Measurements from ENCODE around the gene GRID2IP. TPM values are rescaled to one million over a fixed set of nuclear protein-coding genes. Genes with fewer than 3 reads are reported as not detected.
A peak's percentile ranks its signal among the peaks of the same experiment; 100 is the strongest.

The GRID2IP gene
- total RNA-seq, 1 experiment from 2014 or later = 3.0 TPM

DNA sequence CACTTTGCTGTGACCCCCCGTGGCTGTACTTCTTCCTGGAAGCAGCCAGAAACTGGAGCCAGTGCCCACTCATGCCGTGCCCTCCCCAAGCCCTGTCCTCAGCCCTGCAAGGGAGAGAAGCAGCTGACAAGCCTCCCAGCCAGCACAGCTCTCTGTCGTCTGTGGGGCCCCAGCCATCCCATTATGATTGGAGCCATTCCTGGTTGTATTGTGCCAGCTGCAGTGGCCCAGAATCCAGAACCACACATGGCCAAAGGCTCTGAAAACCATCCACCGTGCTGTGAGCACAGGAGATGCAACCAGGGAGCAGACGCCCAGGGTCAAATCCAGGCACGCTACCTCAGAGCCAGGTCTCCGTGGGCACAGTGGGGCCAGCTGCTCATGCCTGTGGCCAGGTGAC is 18.7 kb downstream of the GRID2IP start (continued):
- TF ChIP-seq, protein P1, sequence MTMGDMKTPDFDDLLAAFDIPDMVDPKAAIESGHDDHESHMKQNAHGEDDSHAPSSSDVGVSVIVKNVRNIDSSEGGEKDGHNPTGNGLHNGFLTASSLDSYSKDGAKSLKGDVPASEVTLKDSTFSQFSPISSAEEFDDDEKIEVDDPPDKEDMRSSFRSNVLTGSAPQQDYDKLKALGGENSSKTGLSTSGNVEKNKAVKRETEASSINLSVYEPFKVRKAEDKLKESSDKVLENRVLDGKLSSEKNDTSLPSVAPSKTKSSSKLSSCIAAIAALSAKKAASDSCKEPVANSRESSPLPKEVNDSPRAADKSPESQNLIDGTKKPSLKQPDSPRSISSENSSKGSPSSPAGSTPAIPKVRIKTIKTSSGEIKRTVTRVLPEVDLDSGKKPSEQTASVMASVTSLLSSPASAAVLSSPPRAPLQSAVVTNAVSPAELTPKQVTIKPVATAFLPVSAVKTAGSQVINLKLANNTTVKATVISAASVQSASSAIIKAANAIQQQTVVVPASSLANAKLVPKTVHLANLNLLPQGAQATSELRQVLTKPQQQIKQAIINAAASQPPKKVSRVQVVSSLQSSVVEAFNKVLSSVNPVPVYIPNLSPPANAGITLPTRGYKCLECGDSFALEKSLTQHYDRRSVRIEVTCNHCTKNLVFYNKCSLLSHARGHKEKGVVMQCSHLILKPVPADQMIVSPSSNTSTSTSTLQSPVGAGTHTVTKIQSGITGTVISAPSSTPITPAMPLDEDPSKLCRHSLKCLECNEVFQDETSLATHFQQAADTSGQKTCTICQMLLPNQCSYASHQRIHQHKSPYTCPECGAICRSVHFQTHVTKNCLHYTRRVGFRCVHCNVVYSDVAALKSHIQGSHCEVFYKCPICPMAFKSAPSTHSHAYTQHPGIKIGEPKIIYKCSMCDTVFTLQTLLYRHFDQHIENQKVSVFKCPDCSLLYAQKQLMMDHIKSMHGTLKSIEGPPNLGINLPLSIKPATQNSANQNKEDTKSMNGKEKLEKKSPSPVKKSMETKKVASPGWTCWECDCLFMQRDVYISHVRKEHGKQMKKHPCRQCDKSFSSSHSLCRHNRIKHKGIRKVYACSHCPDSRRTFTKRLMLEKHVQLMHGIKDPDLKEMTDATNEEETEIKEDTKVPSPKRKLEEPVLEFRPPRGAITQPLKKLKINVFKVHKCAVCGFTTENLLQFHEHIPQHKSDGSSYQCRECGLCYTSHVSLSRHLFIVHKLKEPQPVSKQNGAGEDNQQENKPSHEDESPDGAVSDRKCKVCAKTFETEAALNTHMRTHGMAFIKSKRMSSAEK (CRISPR knock-in tag; IDR thresholded peaks at IDR 0.05; ENCODE audit: borderline replicate concordance) = no peak
- TF ChIP-seq, protein P2, sequence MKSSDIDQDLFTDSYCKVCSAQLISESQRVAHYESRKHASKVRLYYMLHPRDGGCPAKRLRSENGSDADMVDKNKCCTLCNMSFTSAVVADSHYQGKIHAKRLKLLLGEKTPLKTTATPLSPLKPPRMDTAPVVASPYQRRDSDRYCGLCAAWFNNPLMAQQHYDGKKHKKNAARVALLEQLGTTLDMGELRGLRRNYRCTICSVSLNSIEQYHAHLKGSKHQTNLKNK (CRISPR knock-in tag; IDR thresholded peaks at IDR 0.05) = no peak
- no peak for TF ChIP-seq FOXK1 (CRISPR knock-in tag; IDR thresholded peaks at IDR 0.05)
- TF ChIP-seq, protein P3, sequence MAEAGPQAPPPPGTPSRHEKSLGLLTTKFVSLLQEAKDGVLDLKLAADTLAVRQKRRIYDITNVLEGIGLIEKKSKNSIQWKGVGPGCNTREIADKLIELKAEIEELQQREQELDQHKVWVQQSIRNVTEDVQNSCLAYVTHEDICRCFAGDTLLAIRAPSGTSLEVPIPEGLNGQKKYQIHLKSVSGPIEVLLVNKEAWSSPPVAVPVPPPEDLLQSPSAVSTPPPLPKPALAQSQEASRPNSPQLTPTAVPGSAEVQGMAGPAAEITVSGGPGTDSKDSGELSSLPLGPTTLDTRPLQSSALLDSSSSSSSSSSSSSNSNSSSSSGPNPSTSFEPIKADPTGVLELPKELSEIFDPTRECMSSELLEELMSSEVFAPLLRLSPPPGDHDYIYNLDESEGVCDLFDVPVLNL (CRISPR knock-in tag; IDR thresholded peaks at IDR 0.05; ENCODE audit: borderline replicate concordance, low read depth) = no peak

- TF ChIP-seq ZNF121 (CRISPR knock-in tag; IDR thresholded peaks at IDR 0.05) (no peak), ZNF219 (CRISPR knock-in tag; IDR thresholded peaks at IDR 0.05; ENCODE audit: borderline replicate concordance) (no peak), FOXP1 (CRISPR knock-in tag; IDR thresholded peaks at IDR 0.05; ENCODE audit: borderline replicate concordance) (no peak), ZNF263 (CRISPR knock-in tag; IDR thresholded peaks at IDR 0.05; ENCODE audit: low read depth) (no peak), ESRRA (CRISPR knock-in tag; IDR thresholded peaks at IDR 0.05; ENCODE audit: borderline replicate concordance) (no peak), ZNF671 (CRISPR knock-in tag; IDR thresholded peaks at IDR 0.05) (no peak), SP1 (CRISPR knock-in tag; conservative IDR thresholded peaks at IDR 0.05) (no peak)
- H3K27me3 Mint-ChIP-seq (ENCODE audit: low read depth) = peaks cover 88% of the 10 kb centered on the region
- H3K4me3 Mint-ChIP-seq = peak overlapping the region; percentile 85
- H3K27ac Mint-ChIP-seq = no peak overlapping the region
- H3K36me3 Mint-ChIP-seq = no peaks in the 10 kb centered on the region
- ATAC-seq (no peak), DNase-seq (ENCODE audit: low spot score) (no peak)
- ChIA-PET CTCF (interaction anchor here (1.1 to 2.9 kb wide), 4 partner anchors 11 to 43 kb away, joined by 3 to 8 read pairs (median 6); no protein-coding TSS in a partner anchor), POLR2A (no interaction called here)
- no peaks in the 10 kb centered on the region for H3K9me3 Mint-ChIP-seq
- H3K4me1 Mint-ChIP-seq = peaks cover 22% of the 10 kb centered on the region
Observed at GRCh38 chr7:6531492-6532279, 19.6 kb downstream of the GRID2IP start.

GRCh38 chr7:6530626-6531491 is 20.4 kb downstream of the GRID2IP start:
- H3K27me3 Mint-ChIP-seq (ENCODE audit: low read depth) = peaks cover 90% of the 10 kb centered on the region
- ChIA-PET POLR2A (no interaction called here), CTCF (interaction anchor here (1.5 to 2.9 kb wide), 3 partner anchors 10 to 28 kb away, joined by 3 to 8 read pairs (median 8); no protein-coding TSS in a partner anchor)
- DNase-seq (ENCODE audit: low spot score) = peak; percentile 80
- no peaks in the 10 kb centered on the region for H3K9me3 Mint-ChIP-seq
- no peaks in the 10 kb centered on the region for H3K36me3 Mint-ChIP-seq
- no peak overlapping the region for H3K27ac Mint-ChIP-seq
- ATAC-seq = peak; percentile 77
- peaks cover 22% of the 10 kb centered on the region for H3K4me1 Mint-ChIP-seq
- peak overlapping the region; percentile 85 for H3K4me3 Mint-ChIP-seq
- TF ChIP-seq FOXK1 (CRISPR knock-in tag; IDR thresholded peaks at IDR 0.05) (0 out of 2 replicates have a peak, but pooled peaks have one; percentile 16), RELA (CRISPR knock-in tag; IDR thresholded peaks at IDR 0.05; ENCODE audit: borderline replicate concordance) (no peak), FOXP4 (CRISPR knock-in tag; IDR thresholded peaks at IDR 0.05) (no peak), ZNF121 (CRISPR knock-in tag; IDR thresholded peaks at IDR 0.05) (no peak), HMGXB4 (CRISPR knock-in tag; IDR thresholded peaks at IDR 0.05) (peak; percentile 62; the same call in 1 of the 2 replicates), NR1H2 (CRISPR knock-in tag; IDR thresholded peaks at IDR 0.05) (no peak), SMAD3 (CRISPR knock-in tag; IDR thresholded peaks at IDR 0.05; ENCODE audit: borderline replicate concordance) (no peak), SP1 (CRISPR knock-in tag; conservative IDR thresholded peaks at IDR 0.05) (peak; percentile 6; the same call in 1 of the 2 replicates), NFYB (CRISPR knock-in tag; conservative IDR thresholded peaks at IDR 0.05; ENCODE audit: low read depth) (no peak), ATF1 (CRISPR knock-in tag; IDR thresholded peaks at IDR 0.05) (no peak), FOXP1 (CRISPR knock-in tag; IDR thresholded peaks at IDR 0.05; ENCODE audit: borderline replicate concordance) (no peak), E2F5 (CRISPR knock-in tag; IDR thresholded peaks at IDR 0.05) (no peak)

All from WTC11 (cell line).